Breast epithelium (tissue), 4 donors: ENCODE data around the gene TFF2. TPM values are rescaled to one million over a fixed set of nuclear protein-coding genes. Genes with fewer than 3 reads are reported as not detected.

ENCODE experiments used
- DNase-seq, 2 donors: peaks; one replicate each; pipeline ENCODE4 v3.0.0-alpha.2; 2019; ENCODE audit warnings: low spot score in 2 of 2
- H3K27ac ChIP-seq, 2 donors: fragments of 200-600 bp; sonication (generic) in 1 of 2; one replicate each; pipeline ENCODE4 v1.5.1; 2016 to 2019; ENCODE audit warnings: mild to moderate bottlenecking in 1 of 2
- H3K27me3 ChIP-seq, 2 donors: fragments of 200-600 bp; sonication (generic) in 1 of 2; one replicate each; pipeline versions ENCODE4 v1.5.1 to v1.6.0; 2017 to 2019; ENCODE audit warnings: control low read depth in 1 of 2, mild to moderate bottlenecking in 1 of 2
- H3K36me3 ChIP-seq: fragments of 200-600 bp; one replicate; pipeline ENCODE4 v1.5.1; 2019
- H3K4me1 ChIP-seq, 2 donors: fragments of 200-600 bp; sonication (generic); one replicate each; pipeline ENCODE4 v1.5.1; 2016 to 2019; ENCODE audit warnings: control low read depth in 1 of 2
- H3K4me3 ChIP-seq, 3 donors: fragments of 200-600 bp; sonication (generic); 1 replicate in 2 of 3; 2 replicates in 1 of 3; pipeline ENCODE4 v1.5.1; 2016 to 2019; ENCODE audit warnings: mild to moderate bottlenecking in 3 of 3, moderate library complexity in 2 of 3
- H3K9me3 ChIP-seq, 2 donors: fragments of 200-600 bp; sonication (generic) in 1 of 2; one replicate each; pipeline ENCODE4 v1.5.1; 2016 to 2019; ENCODE audit warnings: control low read depth in 1 of 2
- CTCF ChIP-seq, 3 donors: fragments of 450-650 bp; IDR thresholded peaks; one replicate each; pipeline ENCODE4 v1.5.1; 2016 to 2017; ENCODE audit warnings: antibody characterized with exemption in 3 of 3, mild to moderate bottlenecking in 3 of 3, moderate library complexity in 3 of 3
- POLR2A ChIP-seq: fragments of 450-650 bp; IDR thresholded peaks from one replicate; pipeline ENCODE4 v1.6.1; 2016; ENCODE audit warnings: antibody characterized with exemption, mild to moderate bottlenecking, moderate library complexity
- POLR2AphosphoS5 ChIP-seq, 3 donors: sonication (generic); formaldehyde crosslinking; IDR thresholded peaks; one replicate each; pipeline ENCODE4 v1.6.1; 2017; ENCODE audit warnings: antibody characterized with exemption in 3 of 3
- intact Hi-C: fragments of 100-400 bp; cut with DNase I; formaldehyde crosslinking; loops from one replicate; pipeline ENCODE4 v1.15.1; 2023; ENCODE audit warnings: low total_unique reads
- total RNA-seq, 3 donors: library from RNA; depleted of rRNA; stranded (reverse); fragments of >200 nt; gene quantifications; one replicate each; pipeline ENCODE4 v1.1.0, GENCODE V29; 2016

TFF2 gene
- total RNA-seq, 3 donors from 2014 or later = not detected

GRCh38 chr21:42376338-42376982 lies 25.7 kb upstream of the TFF2 start:
- TF ChIP-seq CTCF (IDR thresholded peaks at IDR 0.05) = peak in 1 of 3 donors; percentile 37
- no peak for TF ChIP-seq POLR2A
- TF ChIP-seq POLR2AphosphoS5 (IDR thresholded peaks at IDR 0.05) = no peak
- peak in 1 of 2 donors; percentile 49 for DNase-seq
- Histone ChIP-seq H3K27me3 (peaks cover 0 to 4% of the 10 kb centered on the region in 2 donors), H3K36me3 (no peaks in the 10 kb centered on the region), H3K9me3 (no peaks in the 10 kb centered on the region), H3K4me3 (peak overlapping the region in 1 of 3 donors; percentile 15), H3K27ac (no peak overlapping the region), H3K4me1 (no peaks in the 10 kb centered on the region)
- intact Hi-C loops = no loop called here

- H3K9me3 ChIP-seq = no peaks in the 10 kb centered on the region
Measured at GRCh38 chr21:42375966-42376337, 25.2 kb upstream of the TFF2 start.

GRCh38 chr21:42375506-42375905 lies 24.7 kb upstream of the TFF2 start:
- Histone ChIP-seq H3K27ac (no peak overlapping the region), H3K36me3 (no peaks in the 10 kb centered on the region), H3K27me3 (peaks cover 0 to 4% of the 10 kb centered on the region in 2 donors), H3K4me1 (no peaks in the 10 kb centered on the region), H3K4me3 (no peak overlapping the region), H3K9me3 (no peaks in the 10 kb centered on the region)
- DNase-seq = no peak
- intact Hi-C loops = no loop called here
- TF ChIP-seq CTCF (IDR thresholded peaks at IDR 0.05) (no peak), POLR2AphosphoS5 (IDR thresholded peaks at IDR 0.05) (no peak), POLR2A (no peak)

More at GRCh38 chr21:42375966-42376337, 25.2 kb upstream of the TFF2 start:
- Histone ChIP-seq H3K36me3 (no peaks in the 10 kb centered on the region), H3K27me3 (peaks cover 0 to 4% of the 10 kb centered on the region in 2 donors), H3K27ac (no peak overlapping the region), H3K4me3 (no peak overlapping the region), H3K4me1 (no peaks in the 10 kb centered on the region)
- no peak for DNase-seq
- TF ChIP-seq POLR2AphosphoS5 (IDR thresholded peaks at IDR 0.05) = no peak
- no peak for TF ChIP-seq CTCF (IDR thresholded peaks at IDR 0.05)
- TF ChIP-seq POLR2A = no peak
- intact Hi-C loops = no loop called here

GRCh38 chr21:42374864-42375499 lies 24.2 kb upstream of the TFF2 start:
- Histone ChIP-seq H3K9me3 (no peaks in the 10 kb centered on the region), H3K27me3 (peaks cover 0 to 4% of the 10 kb centered on the region in 2 donors), H3K4me1 (no peaks in the 10 kb centered on the region), H3K4me3 (no peak overlapping the region), H3K27ac (no peak overlapping the region), H3K36me3 (no peaks in the 10 kb centered on the region)
- intact Hi-C loops = no loop called here
- TF ChIP-seq CTCF (IDR thresholded peaks at IDR 0.05) (no peak), POLR2A (no peak), POLR2AphosphoS5 (IDR thresholded peaks at IDR 0.05) (no peak)
- no peak for DNase-seq

- TF ChIP-seq POLR2A = no peak
- TF ChIP-seq CTCF (IDR thresholded peaks at IDR 0.05) = no peak
- TF ChIP-seq POLR2AphosphoS5 (IDR thresholded peaks at IDR 0.05) = no peak
- H3K36me3 ChIP-seq = no peaks in the 10 kb centered on the region
- H3K4me1 ChIP-seq = no peaks in the 10 kb centered on the region
- intact Hi-C loops = no loop called here
- H3K27ac ChIP-seq = no peak overlapping the region
- no peak overlapping the region for H3K4me3 ChIP-seq
- peaks cover 0 to 4% of the 10 kb centered on the region in 2 donors for H3K27me3 ChIP-seq
- DNase-seq = no peak
- H3K9me3 ChIP-seq = no peaks in the 10 kb centered on the region
Measured at GRCh38 chr21:42374457-42374856, 23.7 kb upstream of the TFF2 start.
